Esophagus muscularis mucosa (tissue), 3 donors: ENCODE data around the gene NT5C2.

Source experiments
- POLR2A ChIP-seq: fragments of 450-650 bp; IDR thresholded peaks from one replicate; pipeline ENCODE4 v1.6.1; 2017; ENCODE audit warnings: antibody characterized with exemption, moderate library complexity, mild to moderate bottlenecking, low read depth
- POLR2AphosphoS5 ChIP-seq, 2 donors: sonication (generic); formaldehyde crosslinking; IDR thresholded peaks; one replicate each; pipeline ENCODE4 v1.6.1; 2017; ENCODE audit warnings: antibody characterized with exemption in 2 of 2
- TF ChIP-seq, protein P1 (sequence below), 3 experiments: fragments of 200-600 bp in 2 of 3; fragments of 450-650 bp in 1 of 3; sonication (generic) in 2 of 3; IDR thresholded peaks; one replicate each; pipeline ENCODE4 v1.5.1; 2017 to 2019; ENCODE audit warnings: antibody characterized with exemption in 3 of 3, mild to moderate bottlenecking in 2 of 3, moderate library complexity in 1 of 3

DNA sequence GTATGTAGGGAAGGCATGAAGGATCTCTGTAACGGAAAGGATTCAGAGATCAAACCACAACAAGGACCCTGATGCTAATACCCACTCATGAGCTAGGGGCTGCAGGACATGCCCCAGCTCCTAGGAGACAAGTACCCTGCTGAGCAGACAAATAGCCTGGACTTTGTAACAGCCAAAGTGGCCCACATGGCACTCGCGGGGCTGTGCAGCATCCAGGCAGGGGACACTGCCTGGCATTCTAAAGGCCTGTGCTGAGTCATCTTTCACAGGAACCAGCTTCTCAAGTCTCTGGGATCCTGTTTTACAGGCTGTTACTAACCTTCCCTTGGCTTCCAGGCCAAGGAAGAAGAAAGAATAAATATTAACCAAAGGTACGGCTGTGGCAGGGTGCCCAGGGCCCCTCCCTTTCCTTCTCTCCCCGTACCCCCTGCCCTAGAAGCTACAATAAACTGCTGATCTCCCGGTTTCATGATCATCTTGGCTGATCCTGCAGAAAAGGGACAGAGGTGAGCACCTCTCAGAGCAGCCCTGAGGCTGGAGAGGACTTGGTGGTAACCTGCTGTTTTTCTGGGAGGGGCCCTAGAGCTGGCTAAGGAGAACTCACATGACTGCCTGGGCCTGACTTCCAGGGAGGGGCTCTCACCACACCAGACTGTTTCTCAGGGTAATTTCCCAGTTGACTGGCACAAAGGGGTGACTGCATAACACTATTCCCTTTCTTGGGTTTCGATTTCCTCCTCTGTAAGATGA, 48.4 kb upstream of the NT5C2 start:
- TF ChIP-seq, protein P1, sequence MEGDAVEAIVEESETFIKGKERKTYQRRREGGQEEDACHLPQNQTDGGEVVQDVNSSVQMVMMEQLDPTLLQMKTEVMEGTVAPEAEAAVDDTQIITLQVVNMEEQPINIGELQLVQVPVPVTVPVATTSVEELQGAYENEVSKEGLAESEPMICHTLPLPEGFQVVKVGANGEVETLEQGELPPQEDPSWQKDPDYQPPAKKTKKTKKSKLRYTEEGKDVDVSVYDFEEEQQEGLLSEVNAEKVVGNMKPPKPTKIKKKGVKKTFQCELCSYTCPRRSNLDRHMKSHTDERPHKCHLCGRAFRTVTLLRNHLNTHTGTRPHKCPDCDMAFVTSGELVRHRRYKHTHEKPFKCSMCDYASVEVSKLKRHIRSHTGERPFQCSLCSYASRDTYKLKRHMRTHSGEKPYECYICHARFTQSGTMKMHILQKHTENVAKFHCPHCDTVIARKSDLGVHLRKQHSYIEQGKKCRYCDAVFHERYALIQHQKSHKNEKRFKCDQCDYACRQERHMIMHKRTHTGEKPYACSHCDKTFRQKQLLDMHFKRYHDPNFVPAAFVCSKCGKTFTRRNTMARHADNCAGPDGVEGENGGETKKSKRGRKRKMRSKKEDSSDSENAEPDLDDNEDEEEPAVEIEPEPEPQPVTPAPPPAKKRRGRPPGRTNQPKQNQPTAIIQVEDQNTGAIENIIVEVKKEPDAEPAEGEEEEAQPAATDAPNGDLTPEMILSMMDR (IDR thresholded peaks at IDR 0.05), result no peak
- TF ChIP-seq POLR2AphosphoS5 (IDR thresholded peaks at IDR 0.05) (peak in 1 of 2 donors; percentile 13), POLR2A (no peak)
